Fibroblast of lung (primary cell): ENCODE data around the gene IFIH1.

ENCODE experiments used
- EZH2 ChIP-seq: IDR thresholded peaks from 2 replicates; pipeline ENCODE4 v1.5.1; 2012; ENCODE audit warnings: low read length, control low read depth, mild to moderate bottlenecking; ENCODE audit errors: missing control alignments
- TF ChIP-seq, protein P1 (sequence below), 2 donors: IDR thresholded peaks in 1 of 2; conservative IDR thresholded peaks in 1 of 2; 1 replicate in 1 of 2; 2 replicates in 1 of 2; pipeline ENCODE4 v1.5.1; 2011 to 2012; ENCODE audit warnings: low read length in 2 of 2, control low read depth in 1 of 2, inconsistent platforms in 1 of 2, low read depth in 1 of 2, mild to moderate bottlenecking in 1 of 2

DNA sequence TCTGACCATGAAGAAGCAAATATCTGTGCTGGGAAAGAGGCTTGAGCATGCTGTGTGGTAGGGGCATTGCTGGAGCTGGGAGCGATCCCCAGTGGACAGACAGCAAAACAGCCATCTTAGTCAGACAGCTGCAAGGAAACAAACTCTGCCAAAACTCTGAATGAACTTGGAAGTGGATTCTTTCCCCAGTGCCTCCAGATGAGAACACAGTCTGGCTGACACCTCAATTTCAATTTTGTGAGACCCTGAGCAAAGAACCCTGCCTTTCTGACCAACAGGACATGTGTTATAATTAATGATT, 52.1 kb downstream of the IFIH1 start:
- TF ChIP-seq, protein P1, sequence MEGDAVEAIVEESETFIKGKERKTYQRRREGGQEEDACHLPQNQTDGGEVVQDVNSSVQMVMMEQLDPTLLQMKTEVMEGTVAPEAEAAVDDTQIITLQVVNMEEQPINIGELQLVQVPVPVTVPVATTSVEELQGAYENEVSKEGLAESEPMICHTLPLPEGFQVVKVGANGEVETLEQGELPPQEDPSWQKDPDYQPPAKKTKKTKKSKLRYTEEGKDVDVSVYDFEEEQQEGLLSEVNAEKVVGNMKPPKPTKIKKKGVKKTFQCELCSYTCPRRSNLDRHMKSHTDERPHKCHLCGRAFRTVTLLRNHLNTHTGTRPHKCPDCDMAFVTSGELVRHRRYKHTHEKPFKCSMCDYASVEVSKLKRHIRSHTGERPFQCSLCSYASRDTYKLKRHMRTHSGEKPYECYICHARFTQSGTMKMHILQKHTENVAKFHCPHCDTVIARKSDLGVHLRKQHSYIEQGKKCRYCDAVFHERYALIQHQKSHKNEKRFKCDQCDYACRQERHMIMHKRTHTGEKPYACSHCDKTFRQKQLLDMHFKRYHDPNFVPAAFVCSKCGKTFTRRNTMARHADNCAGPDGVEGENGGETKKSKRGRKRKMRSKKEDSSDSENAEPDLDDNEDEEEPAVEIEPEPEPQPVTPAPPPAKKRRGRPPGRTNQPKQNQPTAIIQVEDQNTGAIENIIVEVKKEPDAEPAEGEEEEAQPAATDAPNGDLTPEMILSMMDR (conservative IDR thresholded peaks at IDR 0.05 in 1 of 2, IDR thresholded peaks at IDR 0.05 in 1 of 2; ENCODE audit: low read depth in 1 of 2, low read length in 2 of 2) = no peak
- TF ChIP-seq EZH2 = no peak
